Middle frontal gyrus (tissue), 1 donor: ENCODE data around the gene CNTNAP2.

ENCODE experiments used
- DNase-seq: peaks from one replicate; pipeline ENCODE4 v3.0.0-alpha.2; 2015; ENCODE audit warnings: low spot score; ENCODE audit errors: extremely low spot score

The CNTNAP2 gene

DNA sequence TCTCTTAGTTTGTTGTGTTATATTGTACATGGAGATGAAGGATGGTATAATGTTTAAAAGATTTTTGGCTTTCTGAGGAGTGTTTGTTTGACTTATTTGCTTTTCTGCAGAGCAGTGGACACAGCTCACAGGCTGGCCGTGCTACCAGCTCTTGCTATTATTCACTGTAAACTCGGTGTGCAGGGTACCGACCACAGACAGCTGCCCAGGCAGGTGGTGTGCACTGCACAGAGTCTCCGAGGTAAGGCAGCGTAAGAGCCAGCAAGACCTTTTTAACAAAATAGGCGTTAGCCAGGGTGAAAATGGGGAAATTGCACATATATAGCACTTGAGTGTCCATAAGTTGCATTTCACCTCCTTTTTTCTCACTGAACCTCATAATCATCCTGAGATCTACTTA is 438.0 kb downstream of the CNTNAP2 start:
- DNase-seq: no peak

DNA sequence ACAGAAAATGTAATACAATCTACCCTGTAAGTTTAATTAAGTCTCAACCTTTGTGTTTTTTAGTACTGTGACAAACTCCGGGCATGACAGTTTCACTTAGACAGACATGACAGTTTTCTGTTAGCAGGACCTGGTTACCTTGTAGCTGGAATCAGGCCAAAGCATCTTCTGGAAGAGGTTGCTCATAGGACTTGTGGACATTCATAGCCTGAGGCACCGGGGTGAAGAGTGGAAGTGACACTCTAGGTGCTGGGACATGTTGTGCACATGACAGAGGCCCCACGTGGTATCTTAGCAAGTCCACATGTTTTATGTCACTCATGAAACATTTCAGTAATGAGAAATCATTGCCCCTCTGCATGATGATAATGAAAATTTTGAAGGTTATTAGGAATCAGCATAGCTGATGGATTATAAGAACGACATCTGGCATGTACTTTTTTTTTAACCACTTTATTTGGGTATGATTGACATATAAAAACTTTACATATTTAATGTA is 441.4 kb downstream of the CNTNAP2 start:
- no peak for DNase-seq

DNA sequence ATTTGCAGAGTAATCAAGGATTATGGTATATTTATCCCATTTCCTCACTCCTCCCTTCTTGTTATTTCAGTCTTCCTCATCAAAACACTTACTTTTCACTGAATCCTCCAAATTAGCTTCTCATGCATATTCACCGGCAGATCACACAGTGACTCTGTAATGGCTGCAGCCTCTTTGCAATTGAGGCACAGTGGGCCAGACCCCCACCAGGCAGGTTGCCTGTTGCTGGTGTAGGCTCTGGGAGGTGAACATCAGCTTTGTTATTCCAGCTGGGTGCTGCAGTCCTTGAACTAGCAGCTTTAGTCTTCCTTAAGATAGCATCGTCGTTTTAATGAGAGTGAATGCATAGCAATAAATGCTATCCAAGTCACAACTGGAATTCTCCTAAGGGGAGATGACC is 449.3 kb downstream of the CNTNAP2 start:
- DNase-seq: no peak

DNA sequence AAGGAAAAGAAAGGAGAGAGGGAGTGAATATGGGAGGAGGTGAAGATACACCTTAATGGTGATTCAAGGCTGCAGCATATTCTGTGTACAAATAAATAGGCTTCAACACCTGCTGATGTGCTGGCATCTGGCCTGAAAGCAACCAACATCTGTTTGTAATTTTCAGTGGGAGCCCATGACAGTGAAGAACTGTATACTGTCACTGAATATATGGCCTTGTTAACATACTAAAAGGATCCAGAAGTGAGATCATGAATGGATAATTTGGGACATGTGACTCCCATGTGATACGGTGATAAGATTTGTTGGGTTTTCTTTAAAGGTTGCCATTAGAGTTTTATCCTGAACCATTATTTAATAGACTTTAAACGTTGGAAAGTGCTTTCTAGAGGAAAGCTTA is 459.3 kb downstream of the CNTNAP2 start:
- DNase-seq: no peak

DNA sequence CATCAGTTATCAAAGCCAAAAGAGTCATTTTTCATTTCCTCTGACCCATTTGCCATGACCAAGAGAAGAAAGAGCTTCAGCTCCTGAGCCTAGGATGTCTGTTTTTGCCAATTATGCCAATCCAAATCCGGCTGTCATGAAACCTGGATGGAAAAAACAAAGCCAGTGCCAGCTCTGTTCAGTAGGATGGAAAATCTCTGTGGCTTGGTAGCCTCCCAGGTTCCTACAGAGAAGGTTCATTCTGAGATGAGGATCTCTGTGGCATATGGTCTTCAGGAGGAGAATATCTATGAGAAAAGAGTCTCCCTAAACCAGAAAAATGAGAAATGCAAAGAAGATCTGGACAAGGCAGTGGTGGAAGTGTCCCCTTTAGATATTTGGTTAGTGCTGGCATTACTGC is 475.4 kb downstream of the CNTNAP2 start:
- no peak for DNase-seq

DNA sequence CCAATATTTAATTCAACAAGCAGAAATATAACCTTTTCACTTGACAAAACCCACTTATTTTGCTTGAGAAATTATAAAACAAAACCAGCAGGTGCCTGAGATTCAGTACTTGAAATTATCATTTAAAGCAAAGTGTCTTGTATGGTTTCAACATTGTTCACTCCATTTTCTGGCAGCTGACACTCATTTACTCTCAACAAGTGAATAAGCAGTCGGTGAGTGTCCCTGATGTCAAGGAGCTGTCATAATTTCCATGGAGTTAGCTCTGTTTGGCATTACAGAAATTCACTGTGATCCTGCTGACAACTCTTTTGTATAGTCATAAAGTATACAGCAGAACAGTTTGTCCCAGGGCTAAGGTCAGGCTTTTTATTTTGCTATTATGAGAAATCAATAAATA is 490.0 kb downstream of the CNTNAP2 start:
- no peak for DNase-seq

DNA sequence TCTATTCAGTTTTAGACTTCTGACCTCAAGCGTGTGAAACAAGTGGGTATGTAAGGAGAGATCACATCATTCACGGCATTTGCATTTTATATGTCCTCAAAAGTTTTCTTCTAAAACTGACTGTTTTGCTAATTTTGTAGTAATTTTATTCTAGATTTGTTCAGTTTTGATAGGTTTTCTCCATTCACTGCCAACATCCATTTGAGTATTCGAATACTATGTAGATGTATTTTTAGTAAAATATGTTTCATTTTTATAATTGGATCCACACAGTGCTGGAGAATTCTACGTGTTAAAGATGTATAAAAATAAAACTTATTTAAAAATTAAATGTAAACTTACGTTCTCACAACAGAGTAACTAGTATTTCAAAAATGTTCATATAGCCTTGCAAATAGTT is 503.0 kb downstream of the CNTNAP2 start:
- DNase-seq: no peak

DNA sequence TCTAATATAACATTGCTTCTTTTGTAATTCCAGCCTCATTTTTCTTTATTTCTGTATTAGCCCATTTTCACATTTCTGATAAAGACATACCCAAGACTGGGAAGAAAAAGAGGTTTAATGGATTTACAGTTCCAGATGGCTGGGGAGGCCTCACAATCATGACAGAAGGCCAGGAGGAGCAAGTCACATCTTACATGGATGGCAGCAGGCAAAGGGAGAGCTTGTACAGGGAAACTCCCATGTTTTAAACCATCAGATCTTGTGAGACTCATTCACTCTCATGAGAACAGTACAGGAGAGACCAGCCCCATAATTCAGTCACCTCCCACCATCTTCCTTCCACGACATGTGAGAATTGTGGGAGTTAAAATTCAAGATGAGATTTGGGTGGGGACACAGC is 510.3 kb downstream of the CNTNAP2 start:
- no peak for DNase-seq

DNA sequence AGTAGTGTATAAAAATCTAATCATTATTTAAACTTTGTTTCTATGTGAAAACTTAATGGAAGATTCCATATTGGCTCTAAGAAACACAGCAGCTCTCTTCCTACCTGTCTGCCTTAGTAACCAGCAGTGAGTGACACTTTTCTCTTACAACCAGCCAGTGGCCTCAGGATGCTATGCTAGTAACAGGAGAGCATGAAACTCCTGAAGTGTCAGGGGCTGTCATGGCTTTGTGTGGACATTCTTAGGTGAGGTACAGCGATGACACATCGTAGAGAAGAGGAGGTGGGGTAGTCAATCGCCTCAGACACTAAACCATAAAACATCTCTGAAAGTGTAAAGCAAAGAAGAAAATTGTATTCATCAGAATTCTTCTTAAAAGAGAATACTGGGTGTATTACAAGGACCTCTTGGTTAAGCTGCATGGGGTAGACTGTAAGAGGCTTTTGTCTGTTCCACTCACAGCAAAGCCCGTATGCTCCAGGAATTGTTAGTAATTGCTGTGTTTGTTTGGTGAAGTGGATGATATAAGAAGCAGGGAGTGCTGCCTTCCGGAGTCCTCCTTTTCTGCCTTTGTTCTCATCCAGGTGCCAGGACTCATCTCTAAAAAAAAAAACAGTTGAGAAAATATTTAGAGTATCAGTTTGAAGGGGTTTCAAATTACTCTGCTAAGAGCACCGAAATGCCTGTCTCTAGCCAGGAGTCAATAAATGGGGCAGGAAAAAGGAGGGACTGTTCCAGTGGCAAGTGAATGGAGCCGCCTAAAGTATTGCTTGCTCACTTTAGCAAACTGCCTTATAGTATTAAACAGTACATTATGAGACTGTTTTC is 518.8 kb downstream of the CNTNAP2 start:
- DNase-seq: no peak

DNA sequence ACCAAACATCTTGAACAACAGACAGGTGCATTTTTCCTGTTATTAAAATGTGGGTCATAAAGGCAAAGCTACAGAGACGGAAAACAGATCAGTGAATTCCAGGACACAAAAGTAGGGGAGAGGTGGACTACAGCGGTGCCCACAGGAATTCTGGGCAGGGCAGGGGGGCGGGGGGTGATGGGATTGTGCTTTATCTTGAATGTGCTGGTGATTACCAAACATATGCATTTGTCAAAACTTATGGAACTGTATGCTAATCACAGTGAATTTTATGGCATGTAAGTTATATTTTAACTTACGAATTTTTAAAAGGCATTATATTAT is 519.4 kb downstream of the CNTNAP2 start:
- DNase-seq: no peak

DNA sequence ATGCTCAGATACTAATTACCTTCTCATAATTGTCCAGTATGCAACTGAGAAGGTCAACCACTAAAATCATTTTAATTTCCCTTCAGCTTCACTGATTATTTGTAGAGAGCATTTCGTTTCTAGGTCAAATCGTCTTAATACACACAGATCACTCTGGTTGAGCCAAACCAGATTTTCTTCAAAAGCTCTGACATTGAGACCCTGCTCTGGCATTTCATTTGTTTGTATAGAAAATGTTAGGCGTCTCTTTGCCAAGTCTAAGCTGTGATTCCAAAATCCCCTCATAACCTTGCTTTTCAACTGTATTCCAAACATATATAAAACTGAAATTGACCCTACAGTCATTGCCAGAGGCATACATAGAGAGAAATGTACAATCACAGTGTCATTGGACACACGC is 520.0 kb downstream of the CNTNAP2 start:
- DNase-seq: no peak

DNA sequence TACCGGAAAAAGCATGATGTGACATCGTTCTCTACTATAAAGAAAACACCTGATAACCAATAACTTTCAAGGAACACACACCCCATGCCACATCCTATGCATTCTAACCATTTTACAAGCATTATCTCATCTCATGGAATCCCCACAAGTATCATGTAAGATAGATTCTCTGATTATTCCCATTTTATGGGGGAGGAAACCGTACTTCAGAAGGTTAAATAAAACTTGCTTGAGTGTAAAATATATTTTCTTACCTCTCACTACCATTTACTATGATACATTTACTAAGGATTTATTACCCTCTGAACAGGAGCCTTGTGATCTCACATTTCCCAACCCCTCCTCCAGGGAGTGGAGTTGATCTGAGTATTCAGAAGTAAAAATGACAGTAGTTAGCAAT is 522.7 kb downstream of the CNTNAP2 start:
- no peak for DNase-seq

DNA sequence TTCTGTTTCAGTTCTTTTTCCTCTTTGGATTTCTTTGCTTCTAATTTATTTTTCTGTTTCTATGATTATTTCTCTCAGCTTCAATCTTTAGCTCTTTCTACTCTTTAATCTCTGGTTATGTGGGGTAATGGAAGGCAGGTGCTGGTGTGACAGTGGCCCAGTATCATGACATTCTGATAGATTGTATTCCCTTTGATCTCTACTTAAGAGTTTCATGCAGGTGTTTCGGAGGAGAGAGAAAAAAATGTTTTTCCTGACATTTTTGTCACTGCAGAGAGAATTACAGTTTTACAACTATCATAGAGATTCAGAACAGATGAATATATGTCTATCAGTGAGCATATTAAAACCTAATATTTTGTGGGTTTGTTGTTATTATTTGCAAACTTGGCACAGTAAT is 524.9 kb downstream of the CNTNAP2 start:
- no peak for DNase-seq

DNA sequence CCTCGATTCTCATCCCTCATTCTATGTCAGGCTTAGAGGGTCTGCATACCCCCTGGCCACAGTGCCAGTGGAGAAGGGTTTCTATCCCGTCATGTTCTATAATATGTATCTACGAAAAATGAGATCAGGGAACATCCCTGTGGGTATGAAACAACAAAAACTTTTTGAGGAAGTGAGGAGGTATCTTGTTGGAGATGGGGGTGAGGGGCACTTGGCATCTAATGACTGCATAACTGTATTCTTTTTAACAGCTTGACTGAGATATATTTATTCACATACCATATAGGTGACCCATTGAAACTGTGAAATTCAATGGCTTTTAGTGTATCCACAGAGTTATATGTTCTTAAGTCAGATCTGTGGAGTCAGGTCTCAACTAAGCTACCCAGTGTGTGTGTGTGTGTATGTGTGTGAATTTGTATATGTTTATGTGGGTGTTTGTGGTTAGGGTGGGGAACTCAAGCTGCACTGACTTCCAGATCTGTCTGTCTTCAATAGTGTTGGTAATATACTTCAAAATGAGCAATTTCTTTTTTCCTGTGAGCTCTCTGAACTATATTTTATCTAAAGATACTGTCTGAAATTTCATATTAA is 528.9 kb downstream of the CNTNAP2 start:
- no peak for DNase-seq

DNA sequence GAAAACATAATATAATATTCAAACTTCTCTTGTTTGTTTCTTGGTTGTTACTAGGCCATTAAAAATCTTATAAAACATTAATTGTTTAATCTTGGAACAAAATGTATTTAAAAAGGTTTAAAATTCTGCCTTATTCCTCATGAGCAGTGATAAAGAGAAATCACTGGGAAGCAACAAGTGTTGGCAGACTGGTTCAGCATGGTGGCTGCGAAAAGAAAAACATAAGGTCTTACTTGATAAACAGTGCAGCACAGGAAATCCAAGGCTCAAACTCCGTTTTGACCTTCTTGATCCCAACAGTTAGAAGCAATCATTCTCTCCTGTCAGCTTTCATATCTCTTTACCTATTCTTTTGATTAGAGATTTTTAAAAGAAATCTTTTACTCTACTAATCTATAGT is 530.8 kb downstream of the CNTNAP2 start:
- no peak for DNase-seq

DNA sequence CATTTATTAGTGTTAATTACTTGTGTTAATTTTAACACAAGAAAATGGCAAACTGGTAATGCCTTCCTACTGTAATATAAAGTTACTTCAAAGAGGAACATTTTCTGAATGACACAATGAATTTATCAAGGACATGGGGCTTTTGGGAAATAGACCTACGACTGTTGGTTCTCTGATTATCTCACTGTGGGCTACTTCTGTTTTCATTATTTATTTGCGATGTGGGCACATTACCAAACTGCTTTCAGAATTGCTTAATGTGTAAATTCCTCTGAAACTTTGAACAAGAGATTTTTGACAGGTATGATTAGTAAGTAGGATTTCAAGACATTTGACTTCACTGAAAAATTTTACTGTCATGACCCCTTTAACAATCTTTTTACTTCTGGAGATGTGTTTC is 535.6 kb downstream of the CNTNAP2 start:
- DNase-seq: no peak

DNA sequence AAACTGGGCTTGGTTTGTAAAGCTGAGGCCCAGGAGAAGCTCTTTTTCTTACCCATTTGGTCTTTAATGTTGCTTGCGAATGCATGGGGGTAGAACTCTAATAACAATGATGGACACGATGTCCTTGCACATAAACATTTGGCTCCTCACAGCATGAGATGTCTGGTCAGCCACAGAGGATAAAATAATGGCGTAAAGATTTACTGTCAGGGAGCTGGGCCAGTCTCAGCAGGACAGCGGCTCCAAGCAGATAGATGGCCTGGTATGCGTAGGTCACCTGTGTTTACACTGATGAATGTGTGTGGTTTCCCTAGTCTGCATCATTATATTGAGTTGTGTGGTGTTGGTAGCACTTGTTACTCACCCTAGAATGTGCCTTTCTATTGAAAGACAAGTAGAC is 537.4 kb downstream of the CNTNAP2 start:
- DNase-seq: no peak

DNA sequence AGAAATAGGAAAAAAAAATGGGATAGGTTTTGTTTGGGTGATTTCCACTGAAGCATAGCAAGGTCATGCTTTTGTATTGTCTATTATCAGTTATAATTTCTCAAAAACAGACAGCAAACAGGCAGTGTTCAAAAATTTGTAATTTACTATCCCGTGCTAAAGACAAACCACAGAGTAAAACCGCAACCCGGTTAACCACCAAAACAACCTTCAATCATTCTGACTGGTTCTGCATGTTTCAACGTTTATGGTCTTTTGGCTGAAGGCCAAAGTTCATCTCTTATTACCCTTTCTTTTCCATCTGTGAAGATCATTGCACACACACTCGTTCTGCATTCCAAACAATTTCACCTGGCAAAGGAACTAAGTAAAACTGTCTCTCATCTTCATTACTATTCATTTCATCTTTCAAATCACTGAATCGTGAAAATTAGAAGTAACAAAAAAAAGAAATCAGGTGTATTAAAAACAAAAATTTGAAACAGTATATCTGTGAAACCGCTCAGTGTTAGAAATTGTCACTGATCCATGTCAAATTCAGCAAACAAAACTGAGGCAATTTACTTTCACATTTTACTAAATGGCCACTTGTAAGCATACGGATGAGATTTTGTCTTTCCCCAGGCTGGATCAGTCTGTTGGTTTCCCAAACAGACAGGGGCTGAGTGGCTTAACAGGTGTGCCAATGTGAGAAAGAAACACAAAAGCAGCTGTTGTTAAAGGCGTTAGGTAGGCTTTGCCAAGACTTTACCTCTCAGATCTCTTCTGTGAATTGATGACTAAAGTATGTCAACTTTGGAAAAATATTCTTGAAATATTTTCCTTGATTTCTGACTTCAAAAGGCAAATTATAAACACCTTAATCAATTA is 539.6 kb downstream of the CNTNAP2 start:
- no peak for DNase-seq

DNA sequence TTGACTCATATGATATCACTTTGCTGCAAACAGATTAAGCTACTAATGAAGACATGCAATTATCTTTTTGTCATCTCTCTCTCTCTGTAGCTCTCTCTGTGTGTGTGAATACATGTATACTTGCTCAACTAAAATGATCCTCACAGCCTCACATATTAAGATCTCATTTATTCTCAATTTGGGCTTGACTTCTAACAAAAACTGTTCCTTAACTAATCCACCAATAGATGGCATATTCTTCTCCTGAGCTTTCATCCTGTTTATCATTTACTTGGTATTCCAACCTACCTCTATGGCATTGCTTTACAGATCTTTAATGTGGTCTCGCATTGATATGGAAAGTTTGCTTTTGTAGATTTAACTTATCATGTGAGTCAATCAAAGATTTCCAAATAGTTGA is 540.4 kb downstream of the CNTNAP2 start:
- DNase-seq: no peak

DNA sequence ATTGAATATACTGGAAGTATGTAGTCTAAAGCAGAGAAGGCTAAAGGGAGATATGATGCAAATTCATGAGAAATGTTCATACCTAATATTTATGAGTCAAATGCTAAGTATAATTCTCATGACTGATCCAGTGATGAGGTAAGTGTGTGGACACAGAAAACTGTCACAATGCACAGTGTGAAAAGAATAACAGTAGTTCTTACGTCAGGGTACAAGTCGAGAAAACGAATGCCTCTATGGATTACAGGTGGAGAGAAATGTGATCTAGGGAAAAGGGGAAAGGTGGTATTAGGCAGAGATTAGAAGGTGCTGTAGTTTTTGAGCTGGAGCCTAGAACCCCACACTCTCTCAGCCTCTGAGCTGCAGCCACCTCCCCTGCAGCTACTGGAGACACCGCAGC is 542.0 kb downstream of the CNTNAP2 start:
- no peak for DNase-seq

DNA sequence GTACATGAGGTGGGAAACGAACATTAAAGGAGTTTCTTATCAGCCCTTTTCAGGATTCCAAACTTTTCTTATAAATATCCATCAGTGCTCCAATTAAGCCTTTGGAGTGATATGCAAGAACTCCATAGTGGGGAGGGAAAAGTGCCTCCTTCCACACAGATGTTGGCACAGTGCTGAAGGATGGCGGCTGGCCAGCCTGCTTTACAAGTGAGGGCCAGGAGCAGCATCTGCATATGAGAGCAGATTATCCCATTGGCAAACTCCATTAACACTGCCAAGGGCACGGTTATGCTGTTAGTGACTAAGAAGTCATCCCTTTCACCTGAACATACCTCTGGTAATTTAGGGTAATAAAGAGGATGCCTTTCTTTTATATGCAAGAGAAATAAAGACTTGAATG is 543.1 kb downstream of the CNTNAP2 start:
- no peak for DNase-seq

DNA sequence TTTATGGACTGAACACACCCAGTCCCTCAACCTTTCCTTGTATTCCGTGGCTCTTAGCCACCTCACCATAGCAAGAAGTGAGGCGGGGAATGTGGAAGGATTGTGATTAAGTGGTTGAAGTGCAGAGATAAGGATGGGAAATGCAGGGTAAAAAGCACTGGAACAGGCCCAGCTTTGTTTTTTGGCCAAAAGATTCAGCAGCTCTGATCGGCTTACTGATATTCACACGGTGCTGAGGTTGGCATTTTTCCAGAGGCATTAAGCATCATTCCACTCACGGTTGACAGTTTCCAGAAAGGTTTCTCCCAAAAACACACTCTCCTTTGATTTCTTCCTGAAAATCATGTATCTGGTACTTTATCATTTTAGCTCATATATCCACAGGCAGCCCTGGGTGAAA is 544.2 kb downstream of the CNTNAP2 start:
- no peak for DNase-seq
